Parathyroid adenoma (tissue), 2 donors: ENCODE data around the gene ENTPD6.
"Not testable (repeated sequence)": the region's sequence is repeated elsewhere in the genome, so short reads cannot be mapped to it uniquely, and the experiment has no call there.

Source experiments
- H2AFZ ChIP-seq: fragments of 300-600 bp; sonication (generic); one replicate; pipeline ENCODE4 v1.7.0; 2017; ENCODE audit warnings: antibody characterized with exemption, mild to moderate bottlenecking
- H3K27ac ChIP-seq: fragments of 300-600 bp; sonication (generic); one replicate; pipeline ENCODE4 v1.7.0; 2017
- H3K27me3 ChIP-seq: fragments of 300-600 bp; sonication (generic); one replicate; pipeline ENCODE4 v1.7.0; 2017; ENCODE audit warnings: low read length; ENCODE audit not compliant: control insufficient read depth, insufficient read depth
- H3K36me3 ChIP-seq: fragments of 300-600 bp; sonication (generic); one replicate; pipeline ENCODE4 v1.7.0; 2017; ENCODE audit warnings: low read length; ENCODE audit not compliant: control insufficient read depth, insufficient read depth
- H3K4me1 ChIP-seq: fragments of 300-600 bp; sonication (generic); one replicate; pipeline ENCODE4 v1.7.0; 2017; ENCODE audit warnings: control low read depth
- H3K4me2 ChIP-seq: fragments of 300-600 bp; sonication (generic); one replicate; pipeline ENCODE4 v1.7.0; 2017; ENCODE audit warnings: low read length
- H3K4me3 ChIP-seq: fragments of 300-600 bp; sonication (generic); one replicate; pipeline ENCODE4 v1.7.0; 2017; ENCODE audit warnings: low read depth, low read length
- H3K79me2 ChIP-seq: fragments of 300-600 bp; sonication (generic); one replicate; pipeline ENCODE4 v1.7.0; 2017; ENCODE audit warnings: control low read depth
- H3K9ac ChIP-seq: fragments of 300-600 bp; sonication (generic); one replicate; pipeline ENCODE4 v1.7.0; 2017; ENCODE audit warnings: mild to moderate bottlenecking
- H3K9me3 ChIP-seq: fragments of 300-600 bp; sonication (generic); one replicate; pipeline ENCODE4 v1.7.0; 2017; ENCODE audit warnings: low read length; ENCODE audit not compliant: control insufficient read depth
- CTCF ChIP-seq: fragments of 300-600 bp; sonication (generic); IDR thresholded peaks from one replicate; pipeline ENCODE4 v1.7.0; 2017; ENCODE audit warnings: antibody characterized with exemption, mild to moderate bottlenecking
- donor health status: primary hyperparathyroidism.

The ENTPD6 gene

GRCh38 chr20:25165128-25165527 lies 30.4 kb upstream of the ENTPD6 start:
- no peak overlapping the region for H3K4me3 ChIP-seq
- no peak for TF ChIP-seq CTCF
- H2AFZ ChIP-seq = no peak overlapping the region
- no peak overlapping the region for H3K27ac ChIP-seq
- H3K9ac ChIP-seq = no peak overlapping the region
- H3K4me2 ChIP-seq = no peak overlapping the region
- H3K36me3 ChIP-seq = no peaks in the 10 kb centered on the region
- H3K79me2 ChIP-seq = no peaks in the 10 kb centered on the region
- no peaks in the 10 kb centered on the region for H3K27me3 ChIP-seq
- no peaks in the 10 kb centered on the region for H3K4me1 ChIP-seq
- no peaks in the 10 kb centered on the region for H3K9me3 ChIP-seq

GRCh38 chr20:25166105-25166782 lies 29.3 kb upstream of the ENTPD6 start:
- H3K4me1 ChIP-seq, H3K9ac ChIP-seq, H3K9me3 ChIP-seq, H3K4me3 ChIP-seq, H3K27me3 ChIP-seq, H3K36me3 ChIP-seq, H3K79me2 ChIP-seq, H2AFZ ChIP-seq, H3K27ac ChIP-seq, H3K4me2 ChIP-seq: not testable (repeated sequence)

DNA sequence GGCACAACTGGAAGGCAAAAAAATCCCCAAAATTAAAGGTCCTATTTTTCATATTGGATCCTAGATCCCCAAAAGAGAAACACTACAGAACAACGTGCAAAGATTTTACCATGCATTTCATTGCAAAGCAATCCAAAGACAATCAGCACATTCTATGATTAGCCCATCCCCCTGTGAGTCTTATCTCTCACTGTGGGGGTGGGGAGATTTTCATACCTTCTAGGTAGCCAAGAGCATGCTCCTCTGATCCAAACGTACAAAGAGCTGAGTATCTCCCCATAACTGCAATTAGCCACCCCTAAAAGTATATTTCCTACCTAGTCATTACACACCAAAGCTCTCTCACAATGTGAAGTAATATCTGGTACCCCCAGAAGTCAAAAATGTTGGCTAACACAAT lies 22.2 kb upstream of the ENTPD6 start:
- Histone ChIP-seq H3K4me3 (no peak overlapping the region), H3K27ac (no peak overlapping the region), H3K4me2 (no peak overlapping the region), H3K4me1 (no peaks in the 10 kb centered on the region), H3K79me2 (no peaks in the 10 kb centered on the region), H3K9me3 (no peaks in the 10 kb centered on the region), H3K9ac (no peak overlapping the region), H3K27me3 (no peaks in the 10 kb centered on the region), H3K36me3 (no peaks in the 10 kb centered on the region), H2AFZ (no peak overlapping the region)
- no peak for TF ChIP-seq CTCF

DNA sequence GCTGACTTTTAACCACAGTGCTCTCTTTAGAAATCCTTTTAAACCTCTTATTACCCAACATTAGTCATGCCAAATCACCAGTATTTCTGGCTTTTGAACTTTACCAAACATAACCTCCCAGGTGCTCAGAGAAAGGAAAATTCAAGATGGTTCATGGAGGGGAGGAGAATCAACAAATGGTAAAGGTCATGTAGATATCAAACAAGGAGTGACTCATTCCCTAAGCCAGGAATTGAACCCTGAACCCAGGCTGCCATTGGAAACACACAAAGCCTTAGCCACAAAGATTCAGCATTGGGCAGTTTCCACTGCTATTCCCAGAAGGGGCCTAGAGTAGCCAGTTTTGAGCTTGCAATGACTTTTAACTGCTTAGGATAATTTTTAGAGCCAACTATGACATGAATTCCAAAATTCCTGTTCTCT lies 21.6 kb upstream of the ENTPD6 start:
- Histone ChIP-seq H3K4me1 (peaks cover 1% of the 10 kb centered on the region), H3K27me3 (no peaks in the 10 kb centered on the region), H3K4me3 (no peak overlapping the region), H3K9ac (no peak overlapping the region), H3K4me2 (no peak overlapping the region), H2AFZ (no peak overlapping the region), H3K36me3 (no peaks in the 10 kb centered on the region), H3K27ac (no peak overlapping the region), H3K9me3 (no peaks in the 10 kb centered on the region), H3K79me2 (no peaks in the 10 kb centered on the region)
- TF ChIP-seq CTCF = no peak

GRCh38 chr20:25176184-25176583 lies 19.3 kb upstream of the ENTPD6 start:
- Histone ChIP-seq H3K4me1 (peaks cover 6% of the 10 kb centered on the region), H3K36me3 (no peaks in the 10 kb centered on the region), H3K9me3 (no peaks in the 10 kb centered on the region), H3K79me2 (no peaks in the 10 kb centered on the region), H3K9ac (no peak overlapping the region), H3K27me3 (no peaks in the 10 kb centered on the region), H3K4me2 (no peak overlapping the region), H3K4me3 (no peak overlapping the region), H2AFZ (no peak overlapping the region), H3K27ac (no peak overlapping the region)
- no peak for TF ChIP-seq CTCF
